ENCODE results near the gene COL6A2. TPM values are rescaled to one million over a fixed set of nuclear protein-coding genes. Genes with fewer than 3 reads are reported as not detected.
"Not testable (repeated sequence)": the region's sequence is repeated elsewhere in the genome, so short reads cannot be mapped to it uniquely, and the experiment has no call there.

Gene COL6A2
- polyA plus RNA-seq, 1 donor: 161 TPM

DNA sequence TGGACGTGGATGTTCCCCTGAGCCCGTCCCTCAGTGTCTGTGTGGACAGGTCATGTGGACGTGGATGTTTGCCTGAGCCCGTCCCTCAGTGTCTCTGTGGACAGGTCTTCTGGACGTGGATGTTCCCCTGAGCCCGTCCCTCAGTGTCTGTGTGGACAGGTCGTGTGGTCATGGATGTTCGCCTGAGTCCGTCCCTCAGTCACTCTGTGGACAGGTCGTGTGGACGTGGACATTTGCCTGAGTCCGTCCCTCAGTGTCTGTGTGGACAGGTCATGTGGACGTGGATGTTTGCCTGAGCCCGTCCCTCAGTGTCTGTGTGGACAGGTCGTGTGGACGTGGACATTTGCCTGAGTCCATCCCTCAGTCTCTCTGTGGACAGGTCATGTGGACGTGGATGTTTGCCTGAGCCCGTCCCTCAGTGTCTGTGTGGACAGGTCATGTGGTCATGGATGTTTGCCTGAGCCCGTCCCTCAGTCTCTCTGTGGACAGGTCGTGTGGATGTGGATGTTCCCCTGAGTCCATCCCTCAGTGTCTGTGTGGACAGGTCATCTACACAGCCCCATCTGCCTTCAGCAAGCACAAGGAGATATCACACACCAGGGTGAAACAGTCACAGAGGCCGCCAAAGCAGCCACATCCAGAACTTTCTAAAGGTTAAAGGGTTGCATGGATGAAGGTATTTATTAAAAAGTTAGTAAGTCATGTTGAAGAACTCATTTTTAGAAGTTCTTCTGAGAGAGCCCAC is 38.0 kb upstream of the COL6A2 start:
- DNase-seq: not testable (repeated sequence)

- DNase-seq: no peak
Measured at GRCh38 chr21:46060596-46061061, 37.3 kb upstream of the COL6A2 start.

DNA sequence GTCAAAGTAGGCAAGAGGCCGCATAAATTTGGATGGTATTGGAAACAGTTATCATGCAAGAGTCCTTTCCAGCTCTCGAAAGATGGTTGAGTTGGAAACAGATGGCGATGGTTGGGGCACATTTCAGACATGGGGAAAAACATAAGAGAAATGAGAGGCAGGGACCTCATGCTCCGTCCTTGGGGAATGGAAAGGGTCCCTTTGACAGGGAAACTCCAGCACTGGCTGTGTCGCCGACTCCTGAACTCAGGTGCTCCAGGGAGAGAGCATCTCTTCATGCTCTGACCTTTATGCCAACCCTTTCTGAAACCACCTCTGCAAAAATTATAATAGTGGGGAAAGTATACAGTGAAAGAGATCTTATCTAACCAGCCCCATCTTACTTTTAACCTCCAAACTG is 36.8 kb upstream of the COL6A2 start:
- no peak for DNase-seq

DNA sequence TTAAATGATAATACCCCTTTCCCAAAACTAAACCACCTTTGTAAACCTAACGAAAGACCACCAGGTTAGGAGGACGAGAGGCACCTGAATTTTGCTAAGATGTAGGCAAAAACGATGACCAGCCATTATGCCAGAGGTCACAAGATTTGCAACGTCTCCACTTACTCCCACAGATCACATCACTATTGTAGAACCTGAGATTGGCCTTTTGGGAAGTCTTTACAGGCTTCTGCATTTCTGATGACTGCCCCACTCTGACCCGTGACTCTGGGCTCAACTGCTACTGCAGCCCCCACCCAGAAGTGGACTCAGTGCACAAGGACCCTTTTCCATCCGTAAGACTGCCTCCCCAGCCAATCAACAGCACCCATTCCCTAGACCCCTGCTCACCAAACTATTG is 36.4 kb upstream of the COL6A2 start:
- DNase-seq: no peak

DNA sequence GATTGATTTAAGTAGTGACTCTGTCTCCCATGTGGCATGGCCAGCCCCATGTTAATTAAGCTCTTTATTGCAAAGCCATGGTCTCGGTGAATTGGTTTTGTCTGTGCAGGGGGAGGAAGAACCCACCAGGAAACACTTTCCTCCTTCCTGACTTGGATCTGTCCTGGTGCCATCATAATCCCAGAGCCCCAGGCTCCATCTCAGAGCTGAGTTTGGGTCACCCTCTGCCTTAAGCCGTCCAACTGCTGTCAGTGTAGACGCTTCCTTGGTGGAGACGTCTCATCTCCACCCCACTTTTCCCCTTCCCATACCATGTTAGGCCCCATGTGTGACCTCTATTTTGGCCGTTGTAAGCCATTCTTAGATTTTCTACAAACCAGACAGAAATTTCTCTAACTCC is 36.0 kb upstream of the COL6A2 start:
- no peak for DNase-seq

DNA sequence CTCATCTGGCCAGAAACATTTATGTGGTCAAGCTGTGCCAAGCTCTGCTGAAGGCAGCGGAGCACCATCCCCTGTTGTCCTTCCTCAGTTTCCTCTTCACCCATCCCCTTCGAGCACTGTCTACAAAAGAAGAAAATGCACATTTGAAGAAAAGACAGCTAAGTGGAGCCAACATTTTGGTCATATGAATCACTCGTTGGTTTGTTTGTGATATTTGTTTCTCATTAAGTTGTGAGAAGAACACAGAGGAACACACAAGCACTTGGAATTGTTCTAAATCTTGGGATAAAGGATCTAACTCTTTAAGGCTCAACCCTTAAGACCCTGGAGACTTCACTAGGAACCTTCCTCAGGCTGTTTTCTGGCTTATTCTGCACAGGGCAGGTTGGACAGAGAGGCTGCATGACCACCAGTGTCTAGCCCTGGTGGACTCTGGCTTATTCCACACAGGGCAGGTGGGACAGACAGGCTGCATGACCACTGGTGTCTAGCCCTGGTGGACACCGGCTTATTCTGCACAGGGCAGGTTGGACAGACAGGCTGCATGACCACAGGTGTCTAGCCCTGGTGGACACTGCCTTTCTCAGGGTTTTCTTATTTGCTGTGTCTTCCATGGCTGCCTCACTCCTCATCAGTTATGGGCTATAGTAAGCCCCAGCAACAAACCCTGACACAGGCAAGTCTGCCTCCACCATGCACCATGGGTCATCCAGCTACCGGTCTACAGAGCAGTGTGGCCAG is 35.3 kb upstream of the COL6A2 start:
- no peak for DNase-seq

- DNase-seq: no peak
Measured at GRCh38 chr21:46063227-46063626, 34.7 kb upstream of the COL6A2 start.

DNA sequence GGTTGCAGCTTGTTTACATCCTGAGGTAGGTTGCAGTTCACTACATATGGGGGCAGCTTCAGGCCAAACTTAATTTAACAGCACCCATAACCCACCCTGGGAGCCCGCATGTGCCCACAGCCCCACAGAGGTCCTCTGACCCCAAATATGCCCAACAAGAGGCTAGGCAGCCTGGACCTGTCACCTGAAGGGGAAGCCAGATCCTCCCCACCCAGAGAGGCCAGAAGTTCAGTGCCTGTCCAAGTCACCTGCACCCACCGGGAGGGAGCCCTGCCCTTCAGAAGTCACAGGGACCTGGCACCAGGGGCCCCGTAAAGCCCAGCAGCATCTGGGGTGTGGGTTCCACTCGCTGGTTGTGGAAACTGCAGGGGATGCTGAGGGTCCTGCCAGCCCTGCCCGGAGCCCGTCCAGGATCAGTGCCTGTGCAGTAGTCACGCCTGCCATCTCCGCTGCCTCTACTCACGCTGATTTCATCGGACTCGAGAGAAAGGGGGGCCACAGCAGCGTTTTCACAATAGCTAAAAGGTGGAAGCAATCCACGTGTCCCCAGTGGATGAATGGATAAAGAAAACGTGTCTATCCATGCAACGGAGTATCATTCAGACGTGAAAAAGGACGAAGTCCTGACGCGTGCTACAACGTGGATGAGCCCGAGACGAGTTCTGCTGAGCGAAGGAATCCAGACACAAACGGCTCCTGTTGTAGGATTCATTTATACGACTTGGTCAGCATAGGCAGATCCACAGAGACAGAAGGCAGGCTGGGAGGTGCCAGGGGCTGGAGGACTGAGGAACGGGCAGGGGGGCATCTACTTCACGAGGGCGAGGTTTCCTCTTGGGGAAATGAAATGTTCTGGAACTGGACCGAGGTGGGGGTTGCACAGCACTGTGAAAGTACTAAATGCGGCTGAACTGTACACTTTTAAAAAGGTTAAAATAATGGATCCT is 33.9 kb upstream of the COL6A2 start:
- DNase-seq: no peak

GRCh38 chr21:46064870-46065214 is 33.1 kb upstream of the COL6A2 start:
- DNase-seq: no peak

- DNase-seq: no peak
Measured at GRCh38 chr21:46065215-46065913, 32.5 kb upstream of the COL6A2 start.

DNA sequence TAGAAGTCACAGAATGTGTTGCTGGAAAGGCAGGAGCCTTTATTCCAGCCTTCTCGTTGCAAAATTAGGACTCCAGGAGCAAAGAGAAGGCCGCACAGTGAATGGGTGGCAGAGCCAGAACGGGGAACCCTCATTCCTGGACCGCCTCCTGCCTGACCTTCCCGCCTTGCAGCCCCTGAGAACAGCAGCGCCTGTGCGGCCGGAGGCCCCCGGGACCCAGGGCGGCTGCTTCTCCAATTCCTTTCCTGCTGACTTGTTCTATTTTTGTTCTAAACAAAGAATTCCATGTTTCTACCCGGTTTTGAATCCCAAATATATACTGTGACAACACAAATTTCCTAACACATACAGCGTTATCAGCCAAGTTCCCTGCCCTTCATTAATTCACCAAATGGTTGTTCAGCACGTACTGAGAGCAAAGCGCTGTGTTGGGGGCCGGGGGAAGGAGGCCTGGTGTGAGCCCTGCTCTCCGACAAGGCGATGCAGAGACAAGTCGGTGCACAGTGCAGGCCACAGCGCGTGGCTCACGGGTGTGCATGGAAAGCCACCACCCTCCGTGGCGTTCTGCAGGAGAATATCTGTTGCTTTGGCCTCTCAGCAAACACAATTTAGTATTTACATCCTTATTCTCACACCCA is 31.9 kb upstream of the COL6A2 start:
- DNase-seq: no peak

GRCh38 chr21:46066591-46067331 is 31.2 kb upstream of the COL6A2 start:
- DNase-seq: no peak

GRCh38 chr21:46067505-46068201 is 30.3 kb upstream of the COL6A2 start:
- DNase-seq: no peak

DNA sequence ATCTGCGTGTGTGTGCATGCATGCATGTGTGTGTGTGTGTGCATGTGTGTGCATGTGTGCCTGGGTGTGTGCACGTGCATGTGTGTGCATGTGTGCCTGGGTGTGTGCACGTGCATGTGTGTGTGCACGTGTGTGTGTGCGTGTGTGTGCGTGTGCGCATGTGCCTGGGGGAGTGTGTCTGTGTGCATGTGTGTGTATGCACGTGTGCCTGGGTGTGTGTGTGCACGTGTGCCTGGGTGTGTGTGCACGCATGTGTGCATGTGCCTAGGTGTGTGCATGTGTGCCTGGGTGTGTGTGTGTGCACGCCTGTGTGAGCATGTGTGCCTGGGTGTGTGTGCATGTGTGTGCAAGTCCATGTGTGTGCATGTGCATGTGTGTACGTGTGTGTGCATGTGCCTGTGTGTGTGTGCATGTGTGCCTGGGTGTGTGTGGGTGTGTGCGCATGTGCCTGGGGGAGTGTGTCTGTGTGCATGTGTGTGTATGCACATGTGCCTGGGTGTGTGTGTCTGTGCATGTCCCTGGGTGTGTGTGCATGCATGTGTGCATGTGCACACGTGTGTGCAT is 29.3 kb upstream of the COL6A2 start:
- DNase-seq: no peak

DNA sequence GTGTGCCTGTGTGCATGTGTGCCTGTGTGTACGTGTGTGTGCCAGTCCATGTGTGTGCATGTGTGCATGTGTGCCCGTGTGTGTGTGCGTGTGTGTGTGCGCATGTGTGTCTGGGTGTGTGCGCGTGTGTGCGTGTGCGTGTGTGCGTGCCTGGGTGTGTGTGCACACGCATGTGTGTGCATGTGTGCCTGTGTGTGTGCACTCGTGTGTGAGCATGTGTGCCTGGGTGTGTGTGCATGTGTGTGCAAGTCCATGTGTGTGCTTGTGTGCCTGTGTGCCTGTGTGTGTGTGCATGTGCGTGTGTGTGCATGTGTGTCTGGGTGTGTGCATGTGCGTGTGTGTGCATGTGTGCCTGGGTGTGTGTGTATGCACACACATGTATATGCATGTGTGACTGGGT is 28.7 kb upstream of the COL6A2 start:
- no peak for DNase-seq

- DNase-seq: no peak
Measured at GRCh38 chr21:46069719-46070279, 28.1 kb upstream of the COL6A2 start.

DNA sequence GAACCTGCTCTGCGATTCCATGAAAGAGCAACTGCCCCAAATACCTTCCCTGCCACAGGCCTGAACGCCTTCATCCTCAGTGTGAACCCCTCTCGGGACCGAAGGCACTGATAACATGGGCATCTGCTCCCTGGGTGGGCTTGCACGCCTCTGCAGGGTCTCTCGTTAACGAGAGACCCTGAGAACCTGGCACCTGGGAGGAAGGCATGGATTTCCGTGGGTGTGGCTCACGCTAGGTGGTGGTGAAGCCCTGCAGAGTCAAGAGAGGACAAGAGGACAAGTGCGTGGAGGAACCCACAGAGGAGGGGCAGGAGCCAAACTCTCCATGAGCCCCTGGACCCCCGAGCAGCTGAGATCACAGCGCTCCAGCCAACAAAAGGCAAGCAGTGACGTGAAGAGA is 26.8 kb upstream of the COL6A2 start:
- DNase-seq: no peak

- not testable (repeated sequence) for DNase-seq
Measured at GRCh38 chr21:46076724-46077123, 21.2 kb upstream of the COL6A2 start.

GRCh38 chr21:46077674-46078101 is 20.2 kb upstream of the COL6A2 start:
- DNase-seq: no peak
